Astrocyte (in vitro differentiated cells and primary cell): ENCODE measurements around the gene TUBGCP4. TPM values are rescaled to one million over a fixed set of nuclear protein-coding genes. Genes with fewer than 3 reads are reported as not detected.

Experiments
- DNase-seq: peaks from one replicate; pipeline ENCODE4 v3.0.0-alpha.2; 2010; ENCODE audit warnings: low read depth
- FAIRE-seq: peaks from 2 replicates; lab custom pipeline; 2011; peaks lifted over from hg19 to GRCh38; lab: Jason Lieb, UNC
- H2AFZ ChIP-seq: 2 replicates; pipeline ENCODE4 v1.6.0; 2012; ENCODE audit warnings: low read depth, low read length, inconsistent platforms
- H3K27ac ChIP-seq: 2 replicates; pipeline ENCODE4 v1.5.1; 2011; ENCODE audit warnings: low read depth, low read length, inconsistent platforms
- H3K27me3 ChIP-seq: 2 replicates; pipeline ENCODE4 v1.6.0; 2011; ENCODE audit warnings: low read length, inconsistent platforms; ENCODE audit not compliant: insufficient read depth
- H3K36me3 ChIP-seq: 2 replicates; pipeline ENCODE4 v1.5.1; 2011; ENCODE audit warnings: low read length, inconsistent platforms; ENCODE audit not compliant: insufficient read depth
- H3K4me1 ChIP-seq: 2 replicates; pipeline ENCODE4 v1.5.1; 2011; ENCODE audit warnings: low read length, inconsistent platforms; ENCODE audit not compliant: insufficient read depth
- H3K4me2 ChIP-seq: 2 replicates; pipeline ENCODE4 v1.6.0; 2012; ENCODE audit warnings: low read length, inconsistent platforms
- H3K4me3 ChIP-seq: 2 replicates; pipeline ENCODE4 v1.5.1; 2011; ENCODE audit warnings: low read depth, mild to moderate bottlenecking, low read length, inconsistent platforms; ENCODE audit not compliant: insufficient read depth
- H3K79me2 ChIP-seq: 2 replicates; pipeline ENCODE4 v1.6.0; 2012; ENCODE audit warnings: mild to moderate bottlenecking, low read length, inconsistent platforms; ENCODE audit not compliant: insufficient read depth
- H3K9ac ChIP-seq: 2 replicates; pipeline ENCODE4 v1.6.0; 2012; ENCODE audit warnings: mild to moderate bottlenecking, low read length, inconsistent platforms
- H3K9me3 ChIP-seq: 2 replicates; pipeline ENCODE4 v1.5.1; 2012; ENCODE audit warnings: low read depth, mild to moderate bottlenecking, low read length, inconsistent platforms; ENCODE audit not compliant: insufficient read depth
- H4K20me1 ChIP-seq: 2 replicates; pipeline ENCODE4 v1.6.0; 2012; ENCODE audit warnings: low read length, inconsistent platforms; ENCODE audit not compliant: insufficient read depth
- H3K27ac Mint-ChIP-seq: one replicate; pipeline ENCODE4 v1.8.0; 2021; ENCODE audit warnings: mild to moderate bottlenecking, mixed read lengths; ENCODE audit not compliant: unreplicated experiment
- H3K27me3 Mint-ChIP-seq: one replicate; pipeline ENCODE4 v1.8.0; 2021; ENCODE audit warnings: low read depth, mixed read lengths; ENCODE audit not compliant: unreplicated experiment
- H3K36me3 Mint-ChIP-seq: one replicate; pipeline ENCODE4 v1.8.0; 2021; ENCODE audit warnings: low read depth, mixed read lengths; ENCODE audit not compliant: unreplicated experiment
- H3K4me1 Mint-ChIP-seq: one replicate; pipeline ENCODE4 v1.8.0; 2021; ENCODE audit warnings: low read depth, mixed read lengths; ENCODE audit not compliant: unreplicated experiment
- H3K4me3 Mint-ChIP-seq: one replicate; pipeline ENCODE4 v1.8.0; 2021; ENCODE audit warnings: mild to moderate bottlenecking, moderate library complexity, mixed read lengths; ENCODE audit not compliant: unreplicated experiment
- H3K9me3 Mint-ChIP-seq: one replicate; pipeline ENCODE4 v1.8.0; 2021; ENCODE audit warnings: mild to moderate bottlenecking, mixed read lengths; ENCODE audit not compliant: unreplicated experiment
- CTCF ChIP-seq: IDR thresholded peaks from 2 replicates; pipeline ENCODE4 v1.5.1; 2011; ENCODE audit warnings: low read depth, mild to moderate bottlenecking, inconsistent platforms, low read length, moderate library complexity; ENCODE audit not compliant: insufficient read depth
- EZH2 ChIP-seq: IDR thresholded peaks from 2 replicates; pipeline ENCODE4 v1.6.1; 2012; ENCODE audit warnings: mild to moderate bottlenecking, low read length, inconsistent platforms; ENCODE audit not compliant: insufficient read depth
- total RNA-seq: library from RNA; stranded (reverse); gene quantifications from 2 replicates; pipeline ENCODE4 v1.2.1, GENCODE V29; 2021

TUBGCP4 gene
- total RNA-seq, 1 donor from 2014 or later, result 12.0 TPM

GRCh38 chr15:43329217-43329959 is 41.5 kb upstream of the TUBGCP4 start:
- Mint-ChIP-seq H3K27me3 (peaks cover 13% of the 10 kb centered on the region), H3K27ac (peak overlapping the region; percentile 93), H3K4me1 (peaks cover 10% of the 10 kb centered on the region), H3K36me3 (peaks cover 3% of the 10 kb centered on the region), H3K9me3 (no peaks in the 10 kb centered on the region), H3K4me3 (peak overlapping the region; percentile 90)
- FAIRE-seq (no peak), DNase-seq (peak; percentile 36)
- Histone ChIP-seq H3K4me1 (peaks cover 12% of the 10 kb centered on the region), H3K9me3 (no peaks in the 10 kb centered on the region), H3K36me3 (no peaks in the 10 kb centered on the region), H3K27ac (peak overlapping the region; percentile 87), H2AFZ (peak overlapping the region; percentile 99), H3K79me2 (peaks cover 18% of the 10 kb centered on the region), H3K9ac (peak overlapping the region; percentile 83), H3K4me3 (peak overlapping the region; percentile 80), H4K20me1 (peaks cover 17% of the 10 kb centered on the region), H3K27me3 (no peaks in the 10 kb centered on the region), H3K4me2 (peak overlapping the region; percentile 91)
- TF ChIP-seq CTCF (no peak), EZH2 (no peak)

- Mint-ChIP-seq H3K9me3 (no peaks in the 10 kb centered on the region), H3K27me3 (peaks cover 5% of the 10 kb centered on the region), H3K4me1 (peaks cover 10% of the 10 kb centered on the region), H3K4me3 (peak within 1 kb of the TSS; percentile 90), H3K36me3 (peaks cover 3% of the 10 kb centered on the region), H3K27ac (peak within 1 kb of the TSS; percentile 93)
- no peaks in the 10 kb centered on the region for H3K27me3 ChIP-seq
- H2AFZ ChIP-seq, result peak within 1 kb of the TSS; percentile 99
- peaks cover 18% of the 10 kb centered on the region for H3K79me2 ChIP-seq
- peaks cover 12% of the 10 kb centered on the region for H3K4me1 ChIP-seq
- peak within 1 kb of the TSS; percentile 91 for H3K4me2 ChIP-seq
- no peak for TF ChIP-seq CTCF
- no peak for TF ChIP-seq EZH2
- no peaks in the 10 kb centered on the region for H3K9me3 ChIP-seq
- H3K4me3 ChIP-seq, result peak within 1 kb of the TSS; percentile 80
- no peaks in the 10 kb centered on the region for H3K36me3 ChIP-seq
- peaks cover 17% of the 10 kb centered on the region for H4K20me1 ChIP-seq
- H3K9ac ChIP-seq, result peak within 1 kb of the TSS; percentile 83
- H3K27ac ChIP-seq, result peak within 1 kb of the TSS; percentile 87
- FAIRE-seq (peak; percentile 81), DNase-seq (peak; percentile 90)
Measured at GRCh38 chr15:43329960-43330779, 40.7 kb upstream of the TUBGCP4 start, which contains the start of gene LCMT2. Gene LCMT2 (minus strand): TSS chr15:43330573. CDS start chr15:43330489, 84 bp downstream.
